ENCODE data around the gene DTNB.

The DTNB gene

DNA sequence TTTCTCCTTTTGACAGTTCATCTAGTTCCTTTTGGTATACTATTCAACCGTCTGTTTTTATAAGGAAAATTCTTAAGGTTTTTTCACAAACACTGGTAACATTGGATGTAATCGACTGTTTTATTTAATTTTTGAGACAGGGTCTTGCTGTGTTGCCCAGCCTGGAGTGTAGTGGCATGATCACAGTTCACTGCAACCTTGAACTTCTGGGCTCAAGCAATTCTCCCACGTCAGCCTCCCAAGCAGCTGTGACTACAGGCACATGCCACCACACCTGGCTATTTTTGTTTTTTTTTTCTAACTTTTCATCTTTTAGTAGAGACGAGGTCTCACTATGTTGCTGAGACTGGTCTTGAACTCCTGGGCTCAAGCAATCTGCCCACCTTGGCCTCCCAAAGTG lies 227.3 kb downstream of the DTNB start:
- peaks cover 30% of the 10 kb centered on the region for H3K36me3 Mint-ChIP-seq
- ATAC-seq: no peak

DNA sequence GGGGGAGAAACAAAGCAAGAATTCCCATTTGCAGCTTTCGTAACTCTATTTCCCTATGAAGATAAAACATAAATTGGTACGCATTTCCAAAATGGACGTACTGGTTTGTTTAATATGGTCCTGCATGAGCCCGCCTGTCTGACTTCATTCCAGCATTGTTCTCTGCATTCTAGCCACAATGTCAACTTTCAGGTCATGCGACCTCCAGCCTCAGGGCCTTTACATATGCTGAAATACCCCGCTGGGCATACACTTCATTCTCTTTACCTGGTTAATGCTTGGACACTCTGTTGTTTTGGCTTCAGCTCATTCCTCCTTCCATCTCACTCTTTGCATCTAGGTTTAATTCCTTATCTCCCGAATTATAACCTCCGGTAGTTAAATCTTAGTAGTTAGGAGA lies 227.9 kb downstream of the DTNB start:
- ATAC-seq (no peak), DNase-seq (ENCODE audit: low spot score in 2 of 2) (no peak)
- Mint-ChIP-seq H3K4me1 (no peaks in the 10 kb centered on the region), H3K27ac (no peak overlapping the region), H3K4me3 (no peak overlapping the region), H3K9me3 (no peaks in the 10 kb centered on the region), H3K36me3 (peaks cover 25% of the 10 kb centered on the region)

More for the DNA sequence above, 227.3 kb downstream of the DTNB start:
- H3K9me3 Mint-ChIP-seq: no peaks in the 10 kb centered on the region
- no peak for DNase-seq (ENCODE audit: low spot score in 2 of 2)
- H3K4me3 Mint-ChIP-seq: no peak overlapping the region
- H3K4me1 Mint-ChIP-seq: no peaks in the 10 kb centered on the region
- H3K27ac Mint-ChIP-seq: no peak overlapping the region

DNA sequence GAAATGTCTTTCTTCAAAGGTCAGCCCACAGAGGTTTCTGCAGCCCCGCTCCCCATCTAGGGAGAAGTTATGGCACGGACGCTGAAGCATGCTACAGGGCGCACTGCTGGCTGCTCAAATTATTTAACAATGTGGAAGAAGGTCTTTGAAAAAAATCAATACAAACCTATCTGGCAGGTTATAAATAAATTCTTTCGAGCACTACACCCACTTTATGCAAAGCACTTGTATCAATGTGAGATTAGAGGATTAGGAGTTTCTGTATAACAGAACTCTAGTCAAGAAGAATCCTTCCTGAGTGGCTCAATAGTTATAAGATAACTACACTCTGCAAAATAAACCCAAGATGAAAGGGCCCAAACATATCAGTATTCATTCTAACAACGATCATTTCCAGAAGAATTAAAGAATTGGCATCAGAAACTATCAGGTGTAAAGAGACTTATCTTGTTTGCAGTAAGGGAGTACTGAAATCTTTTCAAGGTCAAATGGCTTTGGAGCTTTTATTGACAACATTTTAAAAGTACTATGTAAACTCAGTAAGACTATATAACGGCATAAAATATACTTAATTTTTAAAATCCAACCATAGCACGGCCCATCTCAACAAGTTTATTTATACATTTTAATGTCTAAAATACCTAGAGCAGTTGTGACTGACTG lies 228.6 kb downstream of the DTNB start:
- peaks cover 17% of the 10 kb centered on the region for H3K36me3 Mint-ChIP-seq
- DNase-seq (ENCODE audit: low spot score in 2 of 2) (no peak), ATAC-seq (no peak)
- H3K9me3 Mint-ChIP-seq: no peaks in the 10 kb centered on the region
- no peaks in the 10 kb centered on the region for H3K4me1 Mint-ChIP-seq
- no peak overlapping the region for H3K27ac Mint-ChIP-seq
- H3K4me3 Mint-ChIP-seq: no peak overlapping the region

DNA sequence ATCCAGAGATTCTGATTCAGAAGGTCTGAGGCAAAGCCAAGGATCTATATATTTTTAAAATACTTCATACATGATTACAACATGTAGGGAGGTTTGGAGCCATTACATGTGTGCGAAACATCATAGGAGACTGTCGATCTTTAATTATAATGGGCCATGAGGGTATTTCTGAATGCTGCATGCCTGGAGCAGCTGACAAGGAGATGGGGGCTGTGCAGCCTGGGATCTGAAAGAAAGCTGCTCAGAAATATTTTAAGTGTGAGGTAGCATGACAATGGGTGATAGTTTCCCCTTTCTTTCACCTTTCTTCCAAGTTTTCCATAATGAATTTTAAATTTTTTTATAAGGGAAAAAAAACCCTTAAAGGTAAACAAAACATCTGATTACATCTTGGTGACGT lies 229.6 kb downstream of the DTNB start:
- Mint-ChIP-seq H3K9me3 (no peaks in the 10 kb centered on the region), H3K36me3 (peaks cover 14% of the 10 kb centered on the region), H3K4me1 (no peaks in the 10 kb centered on the region), H3K4me3 (no peak overlapping the region), H3K27ac (no peak overlapping the region)
- DNase-seq (ENCODE audit: low spot score in 2 of 2): no peak
- no peak for ATAC-seq

DNA sequence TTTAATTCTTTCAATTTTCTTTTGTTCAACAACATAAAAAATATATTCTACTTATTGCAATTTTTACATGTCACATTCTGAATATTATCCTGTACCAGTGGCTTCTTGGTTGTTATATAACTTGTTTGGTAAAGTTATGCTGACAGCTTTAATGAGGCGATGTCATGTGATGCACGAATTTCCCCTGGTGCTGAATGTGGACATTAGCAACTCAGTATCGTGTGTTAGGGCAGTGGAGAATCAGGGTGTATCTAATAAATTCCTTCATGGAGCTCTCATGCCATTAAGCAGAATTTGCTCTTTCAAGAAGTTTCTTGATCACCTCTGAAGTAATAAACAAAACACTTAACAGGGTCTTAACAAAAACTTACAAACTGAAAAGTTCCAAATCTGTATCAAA lies 232.0 kb downstream of the DTNB start:
- Mint-ChIP-seq H3K36me3 (no peaks in the 10 kb centered on the region), H3K9me3 (no peaks in the 10 kb centered on the region), H3K27ac (no peak overlapping the region), H3K4me1 (peaks cover 7% of the 10 kb centered on the region), H3K4me3 (no peak overlapping the region)
- ATAC-seq (no peak), DNase-seq (ENCODE audit: low spot score in 2 of 2) (no peak)

DNA sequence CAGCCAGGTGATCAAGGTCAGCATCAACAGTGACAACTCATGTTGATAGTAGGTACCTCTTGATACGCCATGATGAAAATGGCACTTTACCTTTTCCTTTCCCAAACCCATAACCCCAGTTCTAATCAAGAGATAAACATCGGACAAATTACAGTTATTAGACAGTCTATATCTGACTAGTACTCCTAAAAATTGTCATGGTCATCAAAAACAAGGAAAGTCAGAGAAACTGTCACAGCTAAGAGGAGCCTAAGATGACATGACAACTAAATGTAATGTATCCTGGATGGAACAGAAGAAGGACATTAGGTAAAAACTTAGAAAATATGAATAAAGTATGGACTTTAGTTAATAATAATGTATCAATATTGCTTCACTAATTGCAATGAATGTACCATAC lies 234.6 kb downstream of the DTNB start:
- no peaks in the 10 kb centered on the region for H3K9me3 Mint-ChIP-seq
- no peak overlapping the region for H3K4me3 Mint-ChIP-seq
- peaks cover 7% of the 10 kb centered on the region for H3K4me1 Mint-ChIP-seq
- DNase-seq (ENCODE audit: low spot score in 2 of 2) (no peak), ATAC-seq (no peak)
- no peaks in the 10 kb centered on the region for H3K36me3 Mint-ChIP-seq
- H3K27ac Mint-ChIP-seq: no peak overlapping the region

DNA sequence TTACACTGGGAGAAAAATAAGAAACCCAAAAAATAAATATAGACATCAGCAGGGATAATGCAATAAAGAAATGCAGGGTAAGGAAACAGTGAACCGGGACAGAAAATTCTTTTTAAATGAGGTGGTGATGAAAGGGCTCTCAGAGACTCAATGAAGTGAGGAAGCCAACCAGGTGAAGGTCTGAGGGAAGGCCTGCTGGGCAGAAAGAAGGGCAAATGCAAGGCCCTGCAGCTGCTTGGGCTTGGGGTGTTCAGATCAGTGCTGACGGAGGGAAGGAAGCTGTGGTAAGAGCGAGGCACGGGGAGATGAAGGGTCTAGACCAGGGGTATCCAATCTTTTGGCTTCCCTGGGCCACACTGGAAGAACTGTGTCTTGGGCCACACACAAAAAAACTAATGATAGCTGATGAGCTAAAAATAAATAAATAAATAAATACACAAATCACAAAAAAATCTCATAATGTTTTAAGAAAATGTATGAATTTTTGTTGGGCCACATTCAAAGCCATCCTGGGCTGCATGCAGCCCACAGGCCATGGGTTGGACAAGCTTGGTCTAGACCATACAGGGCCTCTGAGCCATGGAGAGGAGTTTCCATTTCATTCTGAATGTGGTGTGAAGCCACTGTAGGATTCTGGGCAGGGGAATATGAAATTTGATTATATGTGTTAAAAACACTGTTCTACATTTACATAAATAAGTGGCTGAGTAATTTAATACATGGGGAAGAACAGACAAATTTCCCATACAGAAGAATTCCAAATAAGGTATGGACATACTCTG lies 235.3 kb downstream of the DTNB start:
- no peak overlapping the region for H3K4me3 Mint-ChIP-seq
- no peaks in the 10 kb centered on the region for H3K9me3 Mint-ChIP-seq
- no peak for ATAC-seq
- H3K36me3 Mint-ChIP-seq: no peaks in the 10 kb centered on the region
- DNase-seq (ENCODE audit: low spot score in 2 of 2): no peak
- peak overlapping the region; percentile 6 for H3K27ac Mint-ChIP-seq
- peaks cover 7% of the 10 kb centered on the region for H3K4me1 Mint-ChIP-seq

DNA sequence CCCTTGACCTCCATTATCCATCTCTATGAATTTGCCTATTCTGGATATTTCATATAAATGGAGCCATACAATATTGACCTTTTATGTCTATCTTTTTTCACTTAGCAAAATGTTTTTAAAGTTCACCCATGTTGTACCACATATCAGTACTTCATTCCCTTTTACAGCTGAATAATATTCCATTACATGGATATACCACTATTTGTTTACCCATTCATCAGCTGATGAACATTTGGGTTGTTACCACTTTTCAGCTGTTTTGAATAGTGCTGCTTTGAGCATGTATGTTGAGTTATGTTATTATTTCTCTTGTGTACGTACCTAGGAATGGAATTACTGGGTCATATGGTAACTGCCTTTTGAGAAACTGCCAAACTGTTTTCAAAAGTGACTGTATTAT lies 238.0 kb downstream of the DTNB start:
- H3K9me3 Mint-ChIP-seq: no peaks in the 10 kb centered on the region
- DNase-seq (ENCODE audit: low spot score in 2 of 2): no peak

DNA sequence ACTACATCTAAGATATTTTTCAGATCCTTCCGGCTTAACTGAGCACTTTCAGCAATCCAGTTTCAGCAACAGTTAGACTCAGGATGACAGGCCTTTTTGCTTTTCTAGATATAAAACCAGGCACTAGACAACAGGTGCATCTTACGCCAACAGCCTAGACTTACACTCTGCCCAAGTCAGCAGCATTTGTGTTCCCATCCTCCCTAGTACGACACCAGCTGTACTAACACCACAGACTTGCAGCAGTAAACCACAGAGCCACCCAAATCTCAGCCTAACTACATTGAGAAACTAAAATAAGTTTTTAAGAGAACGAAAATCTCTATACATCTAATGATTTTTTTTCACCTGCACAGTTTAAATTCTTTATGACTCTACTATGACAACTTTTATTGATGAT lies 241.8 kb downstream of the DTNB start:
- DNase-seq (ENCODE audit: low spot score in 2 of 2) (no peak), ATAC-seq (no peak)
- Mint-ChIP-seq H3K4me3 (no peak overlapping the region), H3K4me1 (peaks cover 9% of the 10 kb centered on the region), H3K27ac (peak overlapping the region; percentile 8), H3K36me3 (peaks cover 11% of the 10 kb centered on the region), H3K9me3 (no peaks in the 10 kb centered on the region)

More for the DNA sequence above, 238.0 kb downstream of the DTNB start:
- Mint-ChIP-seq H3K4me1 (peaks cover 16% of the 10 kb centered on the region), H3K27ac (no peak overlapping the region), H3K4me3 (no peak overlapping the region), H3K36me3 (no peaks in the 10 kb centered on the region)
- ATAC-seq: no peak

DNA sequence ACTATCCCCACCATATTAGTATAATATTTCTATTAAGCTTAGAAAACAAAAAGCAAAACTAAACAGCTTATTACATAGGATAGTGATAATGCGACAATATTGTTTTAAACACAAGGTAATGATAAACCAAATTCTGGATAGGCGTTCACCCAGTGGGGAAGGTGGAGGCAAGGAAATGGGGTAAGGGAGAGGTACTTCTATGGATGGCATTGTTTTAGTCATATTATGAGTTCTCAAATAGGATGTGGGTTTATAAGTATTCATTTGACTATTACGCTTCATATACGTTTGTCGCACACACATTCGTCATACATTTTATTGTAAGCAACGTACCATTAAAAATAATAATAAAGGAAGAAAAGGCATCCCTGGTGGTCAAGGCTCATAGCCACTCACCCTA lies 242.8 kb downstream of the DTNB start:
- H3K27ac Mint-ChIP-seq: no peak overlapping the region
- H3K9me3 Mint-ChIP-seq: no peaks in the 10 kb centered on the region
- DNase-seq (ENCODE audit: low spot score in 2 of 2) (no peak), ATAC-seq (peak; percentile 71)
- H3K4me1 Mint-ChIP-seq: peaks cover 9% of the 10 kb centered on the region
- no peak overlapping the region for H3K4me3 Mint-ChIP-seq
- peaks cover 12% of the 10 kb centered on the region for H3K36me3 Mint-ChIP-seq

DNA sequence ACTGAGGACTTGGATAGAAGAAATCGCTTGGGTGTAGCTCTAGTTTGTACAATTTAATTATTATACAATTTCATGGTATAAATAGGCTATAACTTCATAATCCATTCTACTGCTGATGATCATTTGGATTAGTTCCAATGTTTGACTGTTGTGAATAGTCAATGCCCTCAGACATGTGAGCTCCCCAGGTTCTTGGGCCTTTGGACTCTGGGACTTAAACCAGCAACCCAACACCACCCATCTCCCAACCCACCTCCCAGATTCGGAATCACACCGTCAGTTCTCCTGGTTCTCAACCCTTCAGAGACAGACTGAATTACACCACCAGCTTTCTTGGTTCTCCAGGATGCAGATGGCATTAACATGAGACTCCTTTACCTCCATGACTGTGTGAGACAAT lies 247.1 kb downstream of the DTNB start:
- DNase-seq (ENCODE audit: low spot score in 2 of 2) (no peak), ATAC-seq (no peak)
- H3K4me3 Mint-ChIP-seq: no peak overlapping the region
- no peak overlapping the region for H3K27ac Mint-ChIP-seq
- H3K36me3 Mint-ChIP-seq: peaks cover 12% of the 10 kb centered on the region
- H3K9me3 Mint-ChIP-seq: no peaks in the 10 kb centered on the region
- peaks cover 2% of the 10 kb centered on the region for H3K4me1 Mint-ChIP-seq

DNA sequence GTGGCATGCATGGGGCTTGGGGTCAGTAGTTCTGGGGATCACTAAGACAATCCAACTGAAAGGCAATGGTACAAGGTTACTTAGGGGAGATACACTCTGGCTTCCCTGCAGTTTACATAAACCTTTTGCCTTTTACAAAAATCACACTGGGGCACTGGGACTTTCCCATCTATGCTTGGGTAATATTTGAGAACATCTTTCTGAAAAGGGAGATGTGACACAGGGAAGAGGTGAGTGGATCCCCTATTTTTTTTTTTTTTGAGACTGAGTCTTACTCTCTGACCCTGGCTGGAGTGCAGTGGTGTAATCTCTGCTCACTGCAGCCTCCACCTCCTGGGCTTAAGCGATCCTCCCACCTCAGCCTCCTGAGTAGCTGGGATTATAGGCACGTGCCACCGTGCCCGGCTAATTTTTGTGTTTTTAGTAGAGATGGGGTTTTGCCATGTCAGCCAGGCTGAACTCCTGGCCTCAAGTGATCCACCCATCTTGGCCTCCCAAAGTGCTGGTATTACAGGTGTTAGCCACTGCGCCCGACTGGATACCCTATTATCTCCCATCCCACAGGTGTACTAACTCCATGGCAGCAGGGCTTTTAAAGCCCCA lies 248.8 kb downstream of the DTNB start:
- Mint-ChIP-seq H3K4me3 (no peak overlapping the region), H3K4me1 (peaks cover 7% of the 10 kb centered on the region), H3K9me3 (no peaks in the 10 kb centered on the region), H3K36me3 (peaks cover 12% of the 10 kb centered on the region), H3K27ac (peak overlapping the region; percentile 14)
- ATAC-seq (peak; percentile 31), DNase-seq (ENCODE audit: low spot score in 2 of 2) (no peak)

DNA sequence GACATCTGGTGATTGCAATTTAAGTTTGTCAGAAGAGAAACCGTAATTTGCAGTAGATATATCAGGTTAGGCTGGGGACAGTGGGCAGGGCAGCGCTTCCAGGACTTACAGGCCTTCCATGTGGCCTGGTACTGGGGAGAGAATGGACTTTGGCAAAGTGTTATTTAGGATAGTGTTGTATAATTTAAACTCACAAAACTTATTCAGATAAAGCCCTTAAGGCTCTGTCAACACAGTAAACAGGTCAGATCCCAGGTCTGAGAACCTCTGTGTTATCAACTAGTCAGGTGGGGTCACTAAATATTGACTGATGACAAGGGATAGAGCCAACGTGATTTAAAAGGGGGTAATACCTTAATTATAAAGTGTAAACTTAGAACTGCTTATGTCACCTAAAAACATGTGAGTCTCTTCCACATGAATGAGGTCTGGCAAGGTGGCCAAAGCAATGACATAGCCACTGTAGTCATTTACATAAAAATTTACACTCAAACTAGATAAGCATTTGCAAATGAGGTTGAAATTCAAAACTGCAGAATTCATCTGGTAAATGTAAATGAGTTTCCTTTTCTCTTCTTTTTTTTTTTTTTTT lies 251.5 kb downstream of the DTNB start:
- DNase-seq (ENCODE audit: low spot score in 2 of 2) (no peak), ATAC-seq (no peak)
- peaks cover 13% of the 10 kb centered on the region for H3K4me1 Mint-ChIP-seq
- H3K27ac Mint-ChIP-seq: peak overlapping the region; percentile 81
- peaks cover 10% of the 10 kb centered on the region for H3K36me3 Mint-ChIP-seq
- H3K4me3 Mint-ChIP-seq: no peak overlapping the region
- H3K9me3 Mint-ChIP-seq: no peaks in the 10 kb centered on the region

DNA sequence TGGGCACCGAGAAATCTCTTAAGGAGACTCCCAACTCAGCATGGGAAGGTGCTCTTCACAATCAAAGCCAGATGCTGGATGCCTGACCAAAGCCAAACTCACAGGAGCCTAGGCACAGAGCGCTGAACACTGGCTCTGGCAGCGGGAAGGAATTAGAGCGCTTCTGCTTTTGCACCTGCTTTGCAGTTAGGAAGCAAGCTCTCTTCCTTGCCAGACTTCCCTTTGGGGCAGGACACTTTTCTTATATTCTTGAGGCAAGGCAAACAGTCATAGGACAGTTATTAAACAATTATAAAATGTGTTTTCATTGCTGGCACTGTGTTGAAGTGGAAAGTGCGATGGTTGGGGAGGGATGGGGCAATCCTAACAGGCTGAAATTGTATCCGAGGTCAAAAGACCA lies 252.1 kb downstream of the DTNB start:
- Mint-ChIP-seq H3K4me3 (peak overlapping the region; percentile 13), H3K36me3 (peaks cover 11% of the 10 kb centered on the region), H3K9me3 (no peaks in the 10 kb centered on the region)

DNA sequence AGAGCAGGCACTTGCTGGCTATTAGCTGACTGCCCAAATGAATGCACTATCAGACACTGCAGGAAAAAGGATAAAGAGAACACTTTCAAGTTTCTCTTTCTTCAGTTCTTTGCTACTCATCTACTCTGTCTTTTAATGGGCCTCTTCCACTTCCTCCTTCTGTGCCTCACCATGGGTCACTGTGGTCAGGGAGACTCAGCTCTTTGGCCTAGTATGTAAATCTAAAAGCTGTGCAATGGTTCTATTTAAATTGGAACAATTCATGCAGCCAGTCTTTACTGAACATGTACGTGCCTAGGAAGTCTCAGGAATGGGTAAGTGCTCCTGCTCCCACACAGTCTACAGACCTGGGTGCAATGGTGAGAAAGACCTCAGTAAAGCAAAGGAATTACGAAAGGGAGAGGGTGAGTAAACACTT lies 252.5 kb downstream of the DTNB start:
- Mint-ChIP-seq H3K4me1 (peaks cover 13% of the 10 kb centered on the region), H3K4me3 (peak overlapping the region; percentile 13), H3K27ac (peak overlapping the region; percentile 81), H3K36me3 (peaks cover 11% of the 10 kb centered on the region), H3K9me3 (no peaks in the 10 kb centered on the region)
- DNase-seq (ENCODE audit: low spot score in 2 of 2) (no peak), ATAC-seq (peak; percentile 70)

More for the DNA sequence above, 252.1 kb downstream of the DTNB start:
- no peak for ATAC-seq
- peaks cover 13% of the 10 kb centered on the region for H3K4me1 Mint-ChIP-seq
- no peak for DNase-seq (ENCODE audit: low spot score in 2 of 2)
- H3K27ac Mint-ChIP-seq: peak overlapping the region; percentile 81

All from stimulated activated effector memory CD8-positive, alpha-beta T cell treated with anti-CD3 and anti-CD28 coated beads, Interleukin-12 subunit alpha, Interleukin-12 subunit beta, amount 100 ng/mL, for 72 hours (primary cell).